ENCODE measurements around the gene RAD51C.

The RAD51C gene

GRCh38 chr17:58694826-58695225, 2.4 kb downstream of the RAD51C start:
- WGBS: no CpG with 5 or more reads among the region's 1 CpG
- H3K4me1 ChIP-seq (ENCODE audit: control insufficient read depth, insufficient read depth, low read depth, low read length): peaks cover 2% of the 10 kb centered on the region

GRCh38 chr17:58699771-58700170, 7.4 kb downstream of the RAD51C start:
- Histone ChIP-seq H4K8ac (ENCODE audit: low read length) (no peak overlapping the region), H2BK5ac (ENCODE audit: low read depth, low read length, poor library complexity, severe bottlenecking) (no peak overlapping the region), H3K4ac (ENCODE audit: low read depth in 1 of 2, low read length in 2 of 2) (no peak overlapping the region), H3K27ac (ENCODE audit: low read length, poor library complexity, severe bottlenecking) (no peak overlapping the region), H3K18ac (ENCODE audit: low read depth in 1 of 2, low read length in 2 of 2) (no peak overlapping the region), H3K23ac (ENCODE audit: low read length in 2 of 2) (no peak overlapping the region), H4K91ac (ENCODE audit: low read length) (no peak overlapping the region), H3K4me3 (ENCODE audit: insufficient read depth in 1 of 2, low read depth in 1 of 2, low read length in 2 of 2) (no peak overlapping the region), H2BK120ac (ENCODE audit: low read depth, low read length) (no peak overlapping the region), H3K36me3 (ENCODE audit: control insufficient read depth in 1 of 2, insufficient read depth in 2 of 2, low read depth in 1 of 2, low read length in 2 of 2) (peaks cover 0 to 19% of the 10 kb centered on the region in 2 experiments), H3K4me2 (ENCODE audit: low read length, poor library complexity, severe bottlenecking) (no peak overlapping the region), H3K9ac (ENCODE audit: low read length) (no peak overlapping the region), H3K9me3 (ENCODE audit: control insufficient read depth, low read length) (no peaks in the 10 kb centered on the region), H3K79me1 (replicated peaks; ENCODE audit: low read length, poor library complexity, severe bottlenecking) (no peaks in the 10 kb centered on the region), H2BK15ac (ENCODE audit: low read depth, poor library complexity, severe bottlenecking) (no peak overlapping the region), H2AK5ac (ENCODE audit: low read length, severe bottlenecking) (no peak overlapping the region), H3K4me1 (ENCODE audit: control insufficient read depth, insufficient read depth, low read depth, low read length) (no peaks in the 10 kb centered on the region), H2BK12ac (ENCODE audit: low read length in 2 of 2) (no peak overlapping the region), H3K27me3 (ENCODE audit: control insufficient read depth in 1 of 2, insufficient read depth in 1 of 2, low read length in 2 of 2) (no peaks in the 10 kb centered on the region), H2AFZ (ENCODE audit: low read depth, low read length) (no peak overlapping the region), H3K14ac (ENCODE audit: low read length in 2 of 2) (no peak overlapping the region)
- no peak for DNase-seq
- WGBS: 88% methylated on average over 11 of the region's 11 CpGs

More at GRCh38 chr17:58694826-58695225, 2.4 kb downstream of the RAD51C start:
- Histone ChIP-seq H2BK120ac (ENCODE audit: low read depth, low read length) (no peak overlapping the region), H2AFZ (ENCODE audit: low read depth, low read length) (no peak overlapping the region), H3K4ac (ENCODE audit: low read depth in 1 of 2, low read length in 2 of 2) (no peak overlapping the region), H2BK15ac (ENCODE audit: low read depth, poor library complexity, severe bottlenecking) (no peak overlapping the region), H2BK12ac (ENCODE audit: low read length in 2 of 2) (no peak overlapping the region), H3K18ac (ENCODE audit: low read depth in 1 of 2, low read length in 2 of 2) (no peak overlapping the region), H3K4me3 (ENCODE audit: insufficient read depth in 1 of 2, low read depth in 1 of 2, low read length in 2 of 2) (no peak overlapping the region), H3K23ac (ENCODE audit: low read length in 2 of 2) (no peak overlapping the region), H3K27ac (ENCODE audit: low read length, poor library complexity, severe bottlenecking) (no peak overlapping the region), H2BK5ac (ENCODE audit: low read depth, low read length, poor library complexity, severe bottlenecking) (no peak overlapping the region), H2AK5ac (ENCODE audit: low read length, severe bottlenecking) (no peak overlapping the region), H4K91ac (ENCODE audit: low read length) (no peak overlapping the region), H4K8ac (ENCODE audit: low read length) (no peak overlapping the region), H3K4me2 (ENCODE audit: low read length, poor library complexity, severe bottlenecking) (no peak overlapping the region), H3K79me1 (replicated peaks; ENCODE audit: low read length, poor library complexity, severe bottlenecking) (no peaks in the 10 kb centered on the region), H3K9ac (ENCODE audit: low read length) (no peak overlapping the region), H3K14ac (ENCODE audit: low read length in 2 of 2) (no peak overlapping the region), H3K27me3 (ENCODE audit: control insufficient read depth in 1 of 2, insufficient read depth in 1 of 2, low read length in 2 of 2) (no peaks in the 10 kb centered on the region), H3K36me3 (ENCODE audit: control insufficient read depth in 1 of 2, insufficient read depth in 2 of 2, low read depth in 1 of 2, low read length in 2 of 2) (peaks cover 0 to 9% of the 10 kb centered on the region in 2 experiments), H3K9me3 (ENCODE audit: control insufficient read depth, low read length) (no peaks in the 10 kb centered on the region)
- DNase-seq: no peak

- H3K23ac ChIP-seq (ENCODE audit: low read length in 2 of 2): no peak overlapping the region
- no peaks in the 10 kb centered on the region for H3K9me3 ChIP-seq (ENCODE audit: control insufficient read depth, low read length)
- no peak overlapping the region for H3K14ac ChIP-seq (ENCODE audit: low read length in 2 of 2)
- no peak for DNase-seq
- H2AK5ac ChIP-seq (ENCODE audit: low read length, severe bottlenecking): no peak overlapping the region
- H3K4me1 ChIP-seq (ENCODE audit: control insufficient read depth, insufficient read depth, low read depth, low read length): no peaks in the 10 kb centered on the region
- no peak overlapping the region for H3K27ac ChIP-seq (ENCODE audit: low read length, poor library complexity, severe bottlenecking)
- no peaks in the 10 kb centered on the region for H3K27me3 ChIP-seq (ENCODE audit: control insufficient read depth in 1 of 2, insufficient read depth in 1 of 2, low read length in 2 of 2)
- no peak overlapping the region for H2BK5ac ChIP-seq (ENCODE audit: low read depth, low read length, poor library complexity, severe bottlenecking)
- peaks cover 0 to 23% of the 10 kb centered on the region in 2 experiments for H3K36me3 ChIP-seq (ENCODE audit: control insufficient read depth in 1 of 2, insufficient read depth in 2 of 2, low read depth in 1 of 2, low read length in 2 of 2)
- H2BK120ac ChIP-seq (ENCODE audit: low read depth, low read length): no peak overlapping the region
- no peak overlapping the region for H4K91ac ChIP-seq (ENCODE audit: low read length)
- no peak overlapping the region for H2BK15ac ChIP-seq (ENCODE audit: low read depth, poor library complexity, severe bottlenecking)
- no peak overlapping the region for H4K8ac ChIP-seq (ENCODE audit: low read length)
- no peak overlapping the region for H3K4me3 ChIP-seq (ENCODE audit: insufficient read depth in 1 of 2, low read depth in 1 of 2, low read length in 2 of 2)
- H3K79me1 ChIP-seq (replicated peaks; ENCODE audit: low read length, poor library complexity, severe bottlenecking): no peaks in the 10 kb centered on the region
- no peak overlapping the region for H3K9ac ChIP-seq (ENCODE audit: low read length)
- no peak overlapping the region for H3K4ac ChIP-seq (ENCODE audit: low read depth in 1 of 2, low read length in 2 of 2)
- H2AFZ ChIP-seq (ENCODE audit: low read depth, low read length): no peak overlapping the region
- no peak overlapping the region for H3K4me2 ChIP-seq (ENCODE audit: low read length, poor library complexity, severe bottlenecking)
- H2BK12ac ChIP-seq (ENCODE audit: low read length in 2 of 2): no peak overlapping the region
- H3K18ac ChIP-seq (ENCODE audit: low read depth in 1 of 2, low read length in 2 of 2): no peak overlapping the region
- WGBS: 72% methylated on average over 3 of the region's 5 CpGs
These were observed 9.7 kb downstream of the RAD51C start for GRCh38 chr17:58702045-58702476.

GRCh38 chr17:58702708-58703107, 10.3 kb downstream of the RAD51C start:
- no peak overlapping the region for H4K8ac ChIP-seq (ENCODE audit: low read length)
- H2AK5ac ChIP-seq (ENCODE audit: low read length, severe bottlenecking): no peak overlapping the region
- no peaks in the 10 kb centered on the region for H3K79me1 ChIP-seq (replicated peaks; ENCODE audit: low read length, poor library complexity, severe bottlenecking)
- H2BK120ac ChIP-seq (ENCODE audit: low read depth, low read length): no peak overlapping the region
- H3K36me3 ChIP-seq (ENCODE audit: control insufficient read depth in 1 of 2, insufficient read depth in 2 of 2, low read depth in 1 of 2, low read length in 2 of 2): peaks cover 0 to 23% of the 10 kb centered on the region in 2 experiments
- H2BK15ac ChIP-seq (ENCODE audit: low read depth, poor library complexity, severe bottlenecking): no peak overlapping the region
- H3K4me3 ChIP-seq (ENCODE audit: insufficient read depth in 1 of 2, low read depth in 1 of 2, low read length in 2 of 2): no peak overlapping the region
- WGBS: 78% methylated on average over 3 of the region's 8 CpGs
- H3K4me1 ChIP-seq (ENCODE audit: control insufficient read depth, insufficient read depth, low read depth, low read length): no peaks in the 10 kb centered on the region
- H3K4ac ChIP-seq (ENCODE audit: low read depth in 1 of 2, low read length in 2 of 2): no peak overlapping the region
- H3K27me3 ChIP-seq (ENCODE audit: control insufficient read depth in 1 of 2, insufficient read depth in 1 of 2, low read length in 2 of 2): no peaks in the 10 kb centered on the region
- H3K9me3 ChIP-seq (ENCODE audit: control insufficient read depth, low read length): no peaks in the 10 kb centered on the region
- no peak overlapping the region for H3K23ac ChIP-seq (ENCODE audit: low read length in 2 of 2)
- no peak overlapping the region for H3K9ac ChIP-seq (ENCODE audit: low read length)
- H3K18ac ChIP-seq (ENCODE audit: low read depth in 1 of 2, low read length in 2 of 2): no peak overlapping the region
- H3K4me2 ChIP-seq (ENCODE audit: low read length, poor library complexity, severe bottlenecking): no peak overlapping the region
- H2BK5ac ChIP-seq (ENCODE audit: low read depth, low read length, poor library complexity, severe bottlenecking): no peak overlapping the region
- no peak overlapping the region for H2BK12ac ChIP-seq (ENCODE audit: low read length in 2 of 2)
- H2AFZ ChIP-seq (ENCODE audit: low read depth, low read length): no peak overlapping the region
- H4K91ac ChIP-seq (ENCODE audit: low read length): no peak overlapping the region
- no peak overlapping the region for H3K27ac ChIP-seq (ENCODE audit: low read length, poor library complexity, severe bottlenecking)
- no peak overlapping the region for H3K14ac ChIP-seq (ENCODE audit: low read length in 2 of 2)
- no peak for DNase-seq
